Measurements from ENCODE around the gene TOX3.

DNA sequence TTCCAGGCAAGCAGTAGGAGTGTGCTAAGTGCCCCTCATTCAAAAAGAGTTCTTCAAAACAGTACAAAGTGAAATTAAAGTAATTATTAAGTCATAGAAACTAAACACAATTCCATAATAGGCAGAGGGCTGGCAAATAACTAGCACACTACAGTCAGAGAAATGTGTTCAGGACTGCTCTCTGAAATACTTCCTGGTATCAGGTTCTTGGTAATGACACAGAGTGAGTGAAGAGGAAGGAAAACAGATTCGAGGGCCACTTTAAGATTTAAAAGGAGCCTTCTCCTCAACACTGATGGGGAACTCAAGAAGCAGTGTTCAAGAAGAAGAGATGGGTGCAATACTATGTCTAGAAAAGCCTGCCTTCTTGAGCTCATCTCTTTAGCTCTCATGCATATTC, 139.2 kb downstream of the TOX3 start:
- TF ChIP-seq POLR2AphosphoS5 (IDR thresholded peaks at IDR 0.05) (no peak), POLR2A (IDR thresholded peaks at IDR 0.05) (no peak)
- TF ChIP-seq, protein P1, sequence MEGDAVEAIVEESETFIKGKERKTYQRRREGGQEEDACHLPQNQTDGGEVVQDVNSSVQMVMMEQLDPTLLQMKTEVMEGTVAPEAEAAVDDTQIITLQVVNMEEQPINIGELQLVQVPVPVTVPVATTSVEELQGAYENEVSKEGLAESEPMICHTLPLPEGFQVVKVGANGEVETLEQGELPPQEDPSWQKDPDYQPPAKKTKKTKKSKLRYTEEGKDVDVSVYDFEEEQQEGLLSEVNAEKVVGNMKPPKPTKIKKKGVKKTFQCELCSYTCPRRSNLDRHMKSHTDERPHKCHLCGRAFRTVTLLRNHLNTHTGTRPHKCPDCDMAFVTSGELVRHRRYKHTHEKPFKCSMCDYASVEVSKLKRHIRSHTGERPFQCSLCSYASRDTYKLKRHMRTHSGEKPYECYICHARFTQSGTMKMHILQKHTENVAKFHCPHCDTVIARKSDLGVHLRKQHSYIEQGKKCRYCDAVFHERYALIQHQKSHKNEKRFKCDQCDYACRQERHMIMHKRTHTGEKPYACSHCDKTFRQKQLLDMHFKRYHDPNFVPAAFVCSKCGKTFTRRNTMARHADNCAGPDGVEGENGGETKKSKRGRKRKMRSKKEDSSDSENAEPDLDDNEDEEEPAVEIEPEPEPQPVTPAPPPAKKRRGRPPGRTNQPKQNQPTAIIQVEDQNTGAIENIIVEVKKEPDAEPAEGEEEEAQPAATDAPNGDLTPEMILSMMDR (IDR thresholded peaks at IDR 0.05) = no peak
